Nucleus accumbens (tissue), 56 donors: ENCODE results near the gene PTGDR.

Experiments
- DNase-seq, 56 donors: peaks; one replicate each; lab custom pipeline; 2025; lab: John Stamatoyannopoulos, UW

The PTGDR gene

GRCh38 chr14:52267501-52268278 lies at the start of gene PTGDR:
Gene PTGDR, plus strand, starts transcription at chr14:52267698. Its CDS starts 117 bp downstream, at chr14:52267815.
- DNase-seq: peak in 4 of 56 donors; percentile 6 to 11 (median 8)

- DNase-seq: no peak
Observed at GRCh38 chr14:52219488-52220084, 47.9 kb upstream of the PTGDR start.

GRCh38 chr14:52220924-52221811 lies 46.3 kb upstream of the PTGDR start:
- no peak for DNase-seq

- no peak for DNase-seq
Observed at GRCh38 chr14:52222901-52223300, 44.6 kb upstream of the PTGDR start.

- no peak for DNase-seq
Observed at GRCh38 chr14:52227619-52228222, 39.8 kb upstream of the PTGDR start.

GRCh38 chr14:52233693-52234092 lies 33.8 kb upstream of the PTGDR start:
- no peak for DNase-seq

- no peak for DNase-seq
Observed at GRCh38 chr14:52235434-52235833, 32.1 kb upstream of the PTGDR start.

GRCh38 chr14:52235866-52236510 lies 31.5 kb upstream of the PTGDR start:
- no peak for DNase-seq

GRCh38 chr14:52238682-52239081 lies 28.8 kb upstream of the PTGDR start:
- no peak for DNase-seq

- DNase-seq: no peak
Observed at GRCh38 chr14:52240623-52241022, 26.9 kb upstream of the PTGDR start.

- DNase-seq: no peak
Observed at GRCh38 chr14:52241087-52241793, 26.3 kb upstream of the PTGDR start.

GRCh38 chr14:52244328-52244727 lies 23.2 kb upstream of the PTGDR start:
- no peak for DNase-seq

- DNase-seq: no peak
Observed at GRCh38 chr14:52244997-52245396, 22.5 kb upstream of the PTGDR start.

- DNase-seq: no peak
Observed at GRCh38 chr14:52248057-52248456, 19.4 kb upstream of the PTGDR start.

- no peak for DNase-seq
Observed at GRCh38 chr14:52251724-52252123, 15.8 kb upstream of the PTGDR start.

- DNase-seq: no peak
Observed at GRCh38 chr14:52253503-52253902, 14.0 kb upstream of the PTGDR start.

GRCh38 chr14:52254086-52254485 lies 13.4 kb upstream of the PTGDR start:
- DNase-seq: no peak

GRCh38 chr14:52258783-52259182 lies 8.7 kb upstream of the PTGDR start:
- DNase-seq: no peak

GRCh38 chr14:52259434-52259833 lies 8.1 kb upstream of the PTGDR start:
- no peak for DNase-seq

GRCh38 chr14:52262600-52262999 lies 4.9 kb upstream of the PTGDR start:
- DNase-seq: no peak
